NT2/D1 (cell line): ENCODE data around the gene UGT2A3.

ENCODE experiments used
- SUZ12 ChIP-seq: IDR thresholded peaks from 2 replicates; pipeline ENCODE4 v1.6.1; 2011; ENCODE audit not compliant: insufficient read length, insufficient read depth; ENCODE audit errors: extremely low read depth
- YY1 ChIP-seq: IDR thresholded peaks from 2 replicates; pipeline ENCODE4 v1.6.1; 2011; ENCODE audit not compliant: insufficient read length, insufficient read depth
- ZNF274 ChIP-seq: IDR thresholded peaks from 2 replicates; pipeline ENCODE4 v1.6.1; 2011; ENCODE audit warnings: mild to moderate bottlenecking, low read depth, low read length

- TF ChIP-seq ZNF274 (no peak), YY1 (no peak), SUZ12 (no peak)
These were observed 45.4 kb upstream of the UGT2A3 start for GRCh38 chr4:68997040-68997439.
